NCI-H748 treated with DMSO at 0.1 percent for 48 hours (cell line): ENCODE data around the gene GPC6.

Source experiments
- DNase-seq: peaks from one replicate; lab custom pipeline; 2025; lab: John Stamatoyannopoulos, UW

Gene GPC6

GRCh38 chr13:94119360-94119936 lies 892.8 kb downstream of the GPC6 start:
- no peak for DNase-seq

- no peak for DNase-seq
These were observed 894.3 kb downstream of the GPC6 start for GRCh38 chr13:94120878-94121277.

GRCh38 chr13:94121686-94122085 lies 895.1 kb downstream of the GPC6 start:
- DNase-seq, result no peak

- DNase-seq, result no peak
These were observed 895.8 kb downstream of the GPC6 start for GRCh38 chr13:94122300-94122915.

- DNase-seq, result no peak
These were observed 897.0 kb downstream of the GPC6 start for GRCh38 chr13:94123557-94123956.

- no peak for DNase-seq
These were observed 901.8 kb downstream of the GPC6 start for GRCh38 chr13:94128430-94128829.

- no peak for DNase-seq
These were observed 902.9 kb downstream of the GPC6 start for GRCh38 chr13:94129490-94129894.

- no peak for DNase-seq
These were observed 912.2 kb downstream of the GPC6 start for GRCh38 chr13:94138831-94139230.

GRCh38 chr13:94139393-94139995 lies 912.9 kb downstream of the GPC6 start:
- no peak for DNase-seq

- no peak for DNase-seq
These were observed 913.4 kb downstream of the GPC6 start for GRCh38 chr13:94140027-94140426.

GRCh38 chr13:94140511-94140910 lies 913.9 kb downstream of the GPC6 start:
- DNase-seq, result no peak

GRCh38 chr13:94143624-94144350 lies 917.2 kb downstream of the GPC6 start:
- no peak for DNase-seq

GRCh38 chr13:94145966-94146365 lies 919.4 kb downstream of the GPC6 start:
- no peak for DNase-seq

GRCh38 chr13:94153586-94153985 lies 927.0 kb downstream of the GPC6 start:
- no peak for DNase-seq

GRCh38 chr13:94154367-94154766 lies 927.8 kb downstream of the GPC6 start:
- DNase-seq, result no peak

- DNase-seq, result no peak
These were observed 931.2 kb downstream of the GPC6 start for GRCh38 chr13:94157705-94158218.

GRCh38 chr13:94160875-94161274 lies 934.3 kb downstream of the GPC6 start:
- no peak for DNase-seq

- no peak for DNase-seq
These were observed 935.7 kb downstream of the GPC6 start for GRCh38 chr13:94162289-94162688.

GRCh38 chr13:94163535-94163934 lies 936.9 kb downstream of the GPC6 start:
- DNase-seq, result no peak

GRCh38 chr13:94168783-94169453 lies 942.3 kb downstream of the GPC6 start:
- DNase-seq, result no peak

- DNase-seq, result no peak
These were observed 943.0 kb downstream of the GPC6 start for GRCh38 chr13:94169454-94170144.

GRCh38 chr13:94170145-94170571 lies 943.6 kb downstream of the GPC6 start:
- no peak for DNase-seq
